Testis (tissue), 5 donors: ENCODE measurements around the gene OR4N2. TPM values are rescaled to one million over a fixed set of nuclear protein-coding genes. Genes with fewer than 3 reads are reported as not detected.
"Not testable (repeated sequence)": the region's sequence is repeated elsewhere in the genome, so short reads cannot be mapped to it uniquely, and the experiment has no call there.

Experiments
- DNase-seq: peaks from one replicate; pipeline ENCODE4 v3.0.0-alpha.2; 2019
- H3K27ac ChIP-seq, 2 donors: fragments of 200-600 bp; sonication (generic); one replicate each; pipeline ENCODE4 v1.5.1; 2019
- H3K27me3 ChIP-seq: fragments of 200-600 bp; sonication (generic); one replicate; pipeline ENCODE4 v1.5.1; 2019
- H3K36me3 ChIP-seq: fragments of 200-600 bp; sonication (generic); one replicate; pipeline ENCODE4 v1.5.1; 2017; ENCODE audit warnings: low read depth; ENCODE audit errors: missing control alignments
- H3K4me1 ChIP-seq: fragments of 200-600 bp; sonication (generic); one replicate; pipeline ENCODE4 v1.5.1; 2019
- H3K4me3 ChIP-seq, 2 donors: fragments of 200-600 bp; sonication (generic); one replicate each; pipeline ENCODE4 v1.5.1; 2017 to 2019
- H3K9me3 ChIP-seq: fragments of 200-600 bp; sonication (generic); one replicate; pipeline ENCODE4 v1.5.1; 2017
- CTCF ChIP-seq, 3 experiments: fragments of 450-650 bp in 2 of 3; fragments of 200-600 bp in 1 of 3; sonication (generic) in 1 of 3; IDR thresholded peaks; one replicate each; pipeline ENCODE4 v1.5.1; 2016 to 2019; ENCODE audit warnings: antibody characterized with exemption in 3 of 3, mild to moderate bottlenecking in 2 of 3, moderate library complexity in 1 of 3
- POLR2A ChIP-seq: fragments of 450-650 bp; IDR thresholded peaks from one replicate; pipeline ENCODE4 v1.6.1; 2017; ENCODE audit warnings: antibody characterized with exemption, mild to moderate bottlenecking, moderate library complexity
- WGBS, 2 donors: methylation state at CpG; one replicate each; pipeline ENCODE4 v1.1.5; 2018; 5-methylcytosine and 5-hydroxymethylcytosine counted together
- intact Hi-C: fragments of 100-400 bp; cut with DNase I; formaldehyde crosslinking; loops from one replicate; pipeline ENCODE4 v1.15.1; 2023; ENCODE audit warnings: low total_unique reads
- long read RNA-seq, 2 donors: transcript quantifications; one replicate each; lab custom pipeline, GENCODE V29; 2026
- polyA plus RNA-seq: library from polyadenylated mRNA; stranded (reverse); fragments of 350-450 nt; fragmentation: Illumina TruSeq; extraction: RNeasy Lipid Tissue Mini Kit (QIAGEN cat#74804); gene quantifications from one replicate; pipeline ENCODE4 v1.2.3, GENCODE V29; 2014; ENCODE audit warnings: low read depth, low replicate concordance; ENCODE audit not compliant: insufficient read depth
- total RNA-seq, 2 donors: library from RNA; depleted of rRNA; stranded (reverse); fragments of >200 nt; gene quantifications; one replicate each; pipeline ENCODE4 v1.2.3, GENCODE V29; 2016

The OR4N2 gene
- total RNA-seq, result under 1 TPM in 1 of 2 donors, not detected in 1; 0.31 TPM
- 1.7 TPM for polyA plus RNA-seq
- long read RNA-seq, donor 1, result 0 reads
- long read RNA-seq, donor 2, result 0 reads

GRCh38 chr14:19803470-19803869 lies at the start of gene OR4N2:
TSS of gene OR4N2 (plus strand) at chr14:19803770. CDS start at chr14:19827449, 23,679 bp downstream.
- H3K9me3 ChIP-seq, H3K4me3 ChIP-seq, H3K27me3 ChIP-seq, H3K4me1 ChIP-seq, H3K27ac ChIP-seq, H3K36me3 ChIP-seq, intact Hi-C loops, DNase-seq: not testable (repeated sequence)
- 65 to 80% methylated on average over 1 of the region's 1 CpG for WGBS, 2 donors

GRCh38 chr14:19754172-19754571 lies 49.4 kb upstream of the OR4N2 start:
- TF ChIP-seq CTCF (IDR thresholded peaks at IDR 0.05) (no peak), POLR2A (no peak)
- H3K36me3 ChIP-seq, result no peaks in the 10 kb centered on the region
- DNase-seq, result no peak
- 42 to 62% methylated on average over 2 of the region's 2 CpGs for WGBS, 2 donors
- no peak overlapping the region for H3K27ac ChIP-seq
- no peaks in the 10 kb centered on the region for H3K9me3 ChIP-seq
- intact Hi-C loops, result no loop called here
- H3K27me3 ChIP-seq, result no peaks in the 10 kb centered on the region
- no peaks in the 10 kb centered on the region for H3K4me1 ChIP-seq
- no peak overlapping the region for H3K4me3 ChIP-seq

- H3K4me1 ChIP-seq, H3K9me3 ChIP-seq, H3K36me3 ChIP-seq, H3K27me3 ChIP-seq, H3K27ac ChIP-seq, DNase-seq, H3K4me3 ChIP-seq, intact Hi-C loops: not testable (repeated sequence)
- 50 to 61% methylated on average over 3 of the region's 3 CpGs for WGBS, 2 donors
Observed at GRCh38 chr14:19771491-19771890, 32.1 kb upstream of the OR4N2 start.

- Histone ChIP-seq H3K4me3 (no peak overlapping the region), H3K27me3 (no peaks in the 10 kb centered on the region), H3K27ac (no peak overlapping the region), H3K4me1 (no peaks in the 10 kb centered on the region), H3K9me3 (no peaks in the 10 kb centered on the region), H3K36me3 (no peaks in the 10 kb centered on the region)
- no peak for DNase-seq
- 86 to 91% methylated on average over 1 of the region's 1 CpG for WGBS, 2 donors
- intact Hi-C loops, result no loop called here
- TF ChIP-seq POLR2A, result no peak
- no peak for TF ChIP-seq CTCF (IDR thresholded peaks at IDR 0.05)
Observed at GRCh38 chr14:19771895-19772430, 31.6 kb upstream of the OR4N2 start.

GRCh38 chr14:19772454-19772853 lies 31.1 kb upstream of the OR4N2 start:
- H3K4me3 ChIP-seq, DNase-seq, H3K27ac ChIP-seq, H3K4me1 ChIP-seq, H3K36me3 ChIP-seq, H3K27me3 ChIP-seq, H3K9me3 ChIP-seq, intact Hi-C loops: not testable (repeated sequence)
- 55 to 56% methylated on average over 2 of the region's 2 CpGs for WGBS, 2 donors

- intact Hi-C loops, H3K4me3 ChIP-seq, H3K9me3 ChIP-seq, DNase-seq, H3K36me3 ChIP-seq, H3K27me3 ChIP-seq, H3K27ac ChIP-seq, H3K4me1 ChIP-seq: not testable (repeated sequence)
- WGBS, 2 donors, result 35 to 38% methylated on average over 1 of the region's 1 CpG
Observed at GRCh38 chr14:19773204-19773603, 30.4 kb upstream of the OR4N2 start, which contains the start of gene OR4M1. TSS of gene OR4M1 (plus strand) at chr14:19773504. CDS start at chr14:19780323, 6,819 bp downstream.

- no peaks in the 10 kb centered on the region for H3K4me1 ChIP-seq
- H3K9me3 ChIP-seq, result no peaks in the 10 kb centered on the region
- DNase-seq, result no peak
- H3K36me3 ChIP-seq, result no peaks in the 10 kb centered on the region
- TF ChIP-seq CTCF (IDR thresholded peaks at IDR 0.05) (no peak), POLR2A (no peak)
- intact Hi-C loops, result no loop called here
- WGBS, 2 donors, result 74 to 82% methylated on average over 1 of the region's 1 CpG
- no peaks in the 10 kb centered on the region for H3K27me3 ChIP-seq
- H3K27ac ChIP-seq, result no peak overlapping the region
- H3K4me3 ChIP-seq, result no peak overlapping the region
Observed at GRCh38 chr14:19775587-19775986, 28.0 kb upstream of the OR4N2 start.

GRCh38 chr14:19785848-19786247 lies 17.7 kb upstream of the OR4N2 start:
- H3K4me3 ChIP-seq, H3K4me1 ChIP-seq, H3K36me3 ChIP-seq, intact Hi-C loops, H3K27me3 ChIP-seq, DNase-seq, H3K9me3 ChIP-seq, H3K27ac ChIP-seq: not testable (repeated sequence)
- WGBS, 2 donors, result 53 to 61% methylated on average over 16 of the region's 16 CpGs

GRCh38 chr14:19787318-19787717 lies 16.3 kb upstream of the OR4N2 start:
- WGBS, 2 donors, result 76 to 78% methylated on average over 6 of the region's 6 CpGs
- H3K27ac ChIP-seq, H3K4me3 ChIP-seq, H3K4me1 ChIP-seq, intact Hi-C loops, DNase-seq, H3K9me3 ChIP-seq, H3K36me3 ChIP-seq, H3K27me3 ChIP-seq: not testable (repeated sequence)
